ENCODE results near the gene SORCS2.

GRCh38 chr4:7752649-7753048 is 560.3 kb downstream of the SORCS2 start:
- TF ChIP-seq EZH2phosphoT487 (IDR thresholded peaks at IDR 0.05; ENCODE audit: borderline replicate concordance, low read length) (no peak), CTCF (IDR thresholded peaks at IDR 0.05; ENCODE audit: low read depth, low read length, poor library complexity, severe bottlenecking) (no peak)

All from DOHH2 (cell line).